NCI-H748 treated with DMSO at 0.1 percent for 48 hours (cell line): Measurements from ENCODE around the gene PGAM2.
"Not testable (repeated sequence)": the region's sequence is repeated elsewhere in the genome, so short reads cannot be mapped to it uniquely, and the experiment has no call there.

Experiments
- DNase-seq: peaks from one replicate; lab custom pipeline; 2025; lab: John Stamatoyannopoulos, UW

PGAM2 gene

DNA sequence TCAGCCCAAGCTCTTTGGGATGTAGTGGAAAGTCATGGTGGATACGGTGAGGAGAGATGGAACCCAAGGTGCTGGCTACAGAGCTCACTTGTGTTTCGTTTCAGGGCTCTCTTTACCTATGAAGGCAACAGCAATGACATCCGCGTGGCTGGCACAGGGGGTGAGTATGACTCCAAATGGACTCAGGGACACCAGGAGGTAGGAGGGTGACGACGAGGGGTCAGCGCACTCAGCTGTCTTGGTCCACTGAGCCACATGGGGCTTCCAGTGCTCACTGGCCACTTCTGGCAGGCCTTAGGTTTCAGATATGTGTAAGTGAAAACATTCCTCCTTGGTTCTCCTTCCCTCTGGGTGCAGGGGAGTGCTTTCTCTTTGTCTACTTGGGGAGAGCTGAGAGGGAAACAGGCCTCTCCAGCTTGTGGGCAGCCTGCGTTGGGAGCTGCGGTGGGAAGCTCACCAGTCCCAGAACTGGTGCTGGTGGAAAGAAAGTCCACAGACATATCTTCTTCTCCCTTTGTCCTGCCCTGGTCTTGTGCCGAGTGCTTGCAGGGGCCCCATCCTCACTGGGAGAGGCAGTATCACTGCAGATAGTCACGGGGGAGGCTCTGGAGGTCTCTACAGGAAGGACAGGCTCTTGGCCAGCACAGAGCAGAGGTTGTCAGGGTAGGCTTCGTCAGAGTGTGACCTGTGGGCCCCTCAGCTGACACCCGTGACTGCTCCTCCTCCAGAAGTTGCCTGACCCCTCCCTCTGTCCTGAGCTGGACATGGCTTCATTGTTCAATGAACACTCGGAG, 15.0 kb downstream of the PGAM2 start:
- DNase-seq = no peak

DNA sequence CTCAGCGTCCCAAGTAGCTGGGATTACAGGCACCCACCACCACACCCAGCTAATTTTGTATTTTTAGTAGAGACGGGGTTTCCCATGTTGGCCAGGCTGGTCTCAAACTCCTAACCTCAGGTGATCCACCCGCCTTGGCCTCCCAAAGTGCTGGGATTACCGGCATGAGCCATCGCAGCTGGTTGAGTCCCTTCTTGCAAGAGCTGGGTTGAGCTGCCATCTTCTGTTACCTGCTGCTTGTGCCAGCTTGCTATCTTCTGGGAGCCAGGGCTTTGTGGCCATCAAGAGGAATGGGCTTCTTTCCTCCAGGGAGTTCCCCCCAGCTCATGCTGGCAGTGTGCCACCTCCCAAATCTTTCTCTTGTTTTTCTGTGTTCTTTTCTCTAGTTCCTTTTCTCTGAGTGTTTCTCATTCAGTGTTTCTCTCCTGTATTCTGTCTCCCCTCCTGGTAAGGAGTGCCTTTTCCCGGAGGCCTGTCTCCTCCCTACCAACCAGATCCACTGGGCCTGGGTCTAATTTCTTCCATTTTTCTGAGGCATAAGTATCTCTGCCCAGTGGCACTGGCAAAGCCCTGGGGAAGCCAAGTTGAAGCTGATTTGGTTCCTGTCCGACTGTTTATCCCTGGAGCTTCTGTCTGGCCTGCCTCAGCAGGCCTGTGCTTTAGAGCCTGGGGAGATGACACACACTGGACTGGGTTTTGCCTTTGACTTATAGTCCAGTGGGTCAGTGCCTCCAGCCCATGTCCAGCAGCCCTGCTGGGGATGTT, 17.2 kb downstream of the PGAM2 start:
- DNase-seq = no peak

DNA sequence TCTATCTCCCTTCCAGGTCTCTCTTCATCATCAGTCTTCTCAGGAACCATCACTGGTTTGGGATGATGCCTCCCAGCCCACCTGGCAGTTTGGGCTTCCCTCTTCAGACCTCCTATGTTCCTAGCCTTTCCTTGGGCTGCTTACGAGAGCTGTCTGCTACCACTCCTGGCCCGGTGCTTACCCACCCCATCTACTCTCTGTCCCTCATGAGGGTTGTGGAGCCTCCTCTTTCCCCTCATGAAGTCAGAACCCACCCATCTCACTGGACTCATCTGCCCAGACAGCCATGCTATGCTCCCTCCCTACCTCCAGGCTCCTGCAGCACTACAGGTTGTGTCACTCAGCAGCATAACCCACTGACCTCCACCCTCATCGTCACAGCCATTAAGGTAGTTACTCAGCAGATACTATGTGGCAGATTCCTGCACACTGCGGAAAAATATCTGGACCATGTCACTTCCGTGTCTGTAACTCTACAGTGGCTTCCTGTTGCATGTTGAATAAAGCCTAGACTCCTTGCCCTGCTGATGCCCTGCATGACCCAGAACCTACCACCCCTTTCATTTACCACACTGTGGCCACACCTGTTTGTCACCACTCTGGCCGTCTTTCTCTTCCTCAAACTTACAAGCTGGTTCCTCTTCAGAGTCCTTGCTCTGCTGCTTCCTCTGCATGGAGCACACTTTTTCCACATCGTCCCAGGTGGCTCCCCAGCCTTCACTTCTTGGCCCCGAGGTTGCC, 18.9 kb downstream of the PGAM2 start:
- no peak for DNase-seq

DNA sequence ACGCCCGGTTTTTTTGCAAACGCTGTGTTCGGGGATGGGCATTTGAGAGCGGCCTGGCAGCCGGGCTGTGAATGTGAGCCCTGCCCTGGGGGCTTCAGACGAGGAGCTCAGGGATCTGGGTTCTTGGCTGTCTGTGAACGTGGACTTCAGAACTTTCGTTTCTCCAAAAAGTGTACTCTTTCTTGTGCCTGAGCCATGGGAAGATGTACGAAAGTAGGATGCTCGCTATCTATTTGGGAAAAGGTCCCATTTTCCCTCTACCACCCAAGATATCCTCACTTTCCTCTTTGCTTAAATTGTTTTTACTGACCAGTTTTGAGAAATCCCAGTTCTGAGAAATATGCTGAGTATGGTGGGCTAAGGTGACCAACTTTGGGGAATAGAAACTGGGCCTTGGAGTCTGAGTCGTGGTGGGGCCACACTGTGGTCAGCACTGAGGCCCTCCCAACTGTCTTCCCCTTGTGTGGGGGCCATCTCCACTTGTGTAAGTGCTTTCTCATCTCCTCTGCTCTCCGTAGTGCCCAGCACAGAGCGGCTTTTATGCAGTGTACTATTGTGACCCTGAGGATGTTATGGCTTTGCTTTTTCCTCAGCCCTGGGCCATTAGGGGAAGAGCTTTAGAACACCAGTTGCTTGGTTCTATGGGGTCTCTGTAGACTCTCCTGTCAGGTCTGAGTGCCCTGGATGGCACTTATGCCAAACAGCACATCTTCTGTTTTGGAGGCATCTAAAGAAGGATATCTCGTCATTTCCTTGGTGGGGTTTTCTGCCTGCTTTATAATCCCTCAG, 19.9 kb downstream of the PGAM2 start:
- no peak for DNase-seq

DNA sequence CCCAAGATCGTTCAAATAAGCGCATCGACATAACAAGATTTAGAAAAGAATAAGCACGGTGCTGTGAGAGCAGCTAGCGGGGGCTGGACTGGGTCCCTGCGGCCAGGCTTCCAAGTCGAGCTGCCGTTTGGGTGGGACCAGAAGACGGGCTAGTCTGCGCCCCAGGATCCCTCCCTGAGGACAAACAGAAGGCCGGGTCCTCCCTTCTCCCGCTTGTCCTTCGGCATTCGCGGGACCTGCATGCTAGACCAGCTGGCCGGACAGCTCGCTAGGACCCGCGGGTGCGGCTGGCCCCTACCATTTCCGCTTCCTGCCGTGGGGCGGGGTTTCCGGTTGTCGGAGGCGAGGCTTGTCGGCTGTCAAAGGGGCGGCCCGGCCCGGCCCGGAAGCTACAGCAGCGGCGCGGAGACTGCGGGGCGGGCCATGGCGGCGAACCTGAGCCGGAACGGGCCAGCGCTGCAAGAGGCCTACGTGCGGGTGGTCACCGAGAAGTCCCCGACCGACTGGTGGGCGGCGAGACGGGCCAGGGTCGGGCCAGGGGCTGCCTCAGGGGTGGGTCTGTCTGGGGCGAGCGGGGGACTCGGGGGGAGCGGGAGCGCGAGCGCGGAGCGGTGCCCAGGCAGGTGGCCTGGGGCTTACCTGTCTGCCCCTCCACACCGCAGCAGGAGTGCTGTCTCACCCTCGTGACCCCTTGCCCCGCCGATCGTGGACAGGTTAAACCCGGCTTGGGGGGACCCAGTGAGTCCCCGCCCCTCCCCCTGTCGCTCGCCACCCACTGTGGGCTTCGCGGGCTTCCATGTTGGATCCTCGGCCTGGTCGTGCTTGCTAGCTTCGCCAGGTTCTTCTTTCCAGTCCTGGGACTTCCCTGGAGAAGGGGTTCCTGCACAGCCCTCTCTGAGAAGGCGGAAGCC, 20.8 kb downstream of the PGAM2 start, which contains the start of gene DBNL:
Gene DBNL, plus strand, starts transcription at position 388 of the 911 bp plus-strand sequence. Its CDS starts 36 bp downstream, at position 424.
- DNase-seq = peak; percentile 76

DNA sequence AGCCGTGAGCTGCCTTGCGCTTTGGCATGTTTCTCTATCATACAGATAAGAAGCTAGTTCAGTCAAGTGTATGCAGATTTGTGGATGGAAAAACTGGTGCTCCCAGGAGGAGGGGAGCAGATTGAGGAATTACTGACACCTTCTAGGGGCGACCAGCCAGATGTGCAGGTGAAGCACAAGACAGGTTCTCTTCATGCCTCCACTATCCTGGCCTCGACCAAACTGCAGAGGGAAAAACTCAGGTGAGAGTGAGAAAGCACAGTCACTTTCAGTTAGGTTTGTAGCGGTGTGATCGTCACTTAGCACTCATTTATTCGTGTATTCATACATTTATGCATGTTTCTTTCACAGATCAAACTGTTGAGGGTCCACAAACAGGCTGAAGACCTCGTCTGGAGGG, 21.5 kb downstream of the PGAM2 start:
- no peak for DNase-seq

DNA sequence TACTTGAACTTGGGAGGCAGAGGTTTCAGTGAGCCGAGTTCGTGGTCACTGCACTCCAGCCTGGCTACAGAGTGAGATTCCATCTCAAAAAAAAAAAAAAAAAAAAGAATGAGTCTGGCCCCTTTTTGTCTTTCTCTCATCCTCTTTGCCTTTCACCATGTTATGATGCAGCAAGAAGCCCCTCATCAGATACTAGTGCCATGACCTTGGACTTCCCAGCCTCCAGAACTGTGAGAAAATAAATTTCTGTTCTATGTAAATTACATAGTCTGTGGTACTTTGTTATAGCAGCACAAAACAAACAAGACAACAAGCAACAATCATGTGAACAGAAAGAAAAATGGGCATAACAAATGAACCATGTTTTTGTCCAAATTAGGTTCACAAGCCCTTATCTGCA, 23.1 kb downstream of the PGAM2 start:
- no peak for DNase-seq

DNA sequence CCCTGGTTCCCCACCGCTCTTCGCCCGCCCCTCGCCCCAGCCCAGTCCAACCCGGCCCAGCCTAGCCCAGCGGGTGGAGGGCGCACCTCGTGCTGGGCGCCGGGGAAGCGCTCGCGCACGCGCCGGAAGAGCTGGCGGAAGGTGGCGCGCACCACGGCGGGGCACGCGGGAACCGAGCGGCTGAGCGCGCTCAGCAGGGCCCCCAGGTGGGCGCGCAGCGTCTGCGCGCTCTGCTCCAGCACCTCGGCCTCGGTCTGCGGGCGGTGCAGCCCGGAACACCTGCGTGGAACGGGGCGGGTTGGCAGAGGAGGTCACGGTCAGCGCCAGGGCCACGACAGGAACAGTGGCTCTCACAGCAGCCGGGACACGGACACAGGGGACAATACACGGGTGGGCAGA, 24.9 kb downstream of the PGAM2 start:
- DNase-seq = not testable (repeated sequence)

DNA sequence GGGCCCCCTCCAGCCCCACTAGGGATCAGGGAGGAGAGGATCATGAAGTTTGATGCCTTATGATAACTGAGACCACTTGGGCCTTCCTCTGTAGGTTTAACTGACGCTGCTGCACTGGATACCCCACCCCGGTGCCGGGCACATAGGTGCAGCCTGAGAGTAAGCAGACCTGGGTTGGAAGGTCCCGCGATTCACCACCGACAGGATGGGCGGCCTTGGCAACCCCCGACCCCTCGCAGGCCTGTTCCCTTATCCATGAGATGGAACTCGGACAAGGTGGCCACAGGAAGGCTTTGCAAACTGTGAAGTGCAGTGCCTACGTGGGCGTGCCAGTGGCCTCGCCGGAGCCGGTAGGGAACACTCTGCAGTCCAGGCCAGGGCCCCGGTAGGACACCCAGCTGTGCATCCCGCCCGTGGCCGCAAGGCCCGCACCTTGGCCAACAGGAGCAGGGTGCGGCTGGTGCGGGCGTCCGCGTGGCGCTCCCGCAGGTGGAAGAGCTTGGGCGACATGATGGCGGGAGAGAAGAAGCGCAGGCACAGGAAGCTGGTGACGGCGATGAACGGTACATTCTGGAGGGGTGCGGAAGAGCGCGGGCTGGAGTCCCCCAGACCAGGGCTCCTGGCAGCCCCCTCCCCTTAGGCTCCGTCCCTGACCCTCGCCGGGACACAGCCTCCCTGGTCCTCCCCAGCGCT, 25.4 kb downstream of the PGAM2 start:
- not testable (repeated sequence) for DNase-seq

DNA sequence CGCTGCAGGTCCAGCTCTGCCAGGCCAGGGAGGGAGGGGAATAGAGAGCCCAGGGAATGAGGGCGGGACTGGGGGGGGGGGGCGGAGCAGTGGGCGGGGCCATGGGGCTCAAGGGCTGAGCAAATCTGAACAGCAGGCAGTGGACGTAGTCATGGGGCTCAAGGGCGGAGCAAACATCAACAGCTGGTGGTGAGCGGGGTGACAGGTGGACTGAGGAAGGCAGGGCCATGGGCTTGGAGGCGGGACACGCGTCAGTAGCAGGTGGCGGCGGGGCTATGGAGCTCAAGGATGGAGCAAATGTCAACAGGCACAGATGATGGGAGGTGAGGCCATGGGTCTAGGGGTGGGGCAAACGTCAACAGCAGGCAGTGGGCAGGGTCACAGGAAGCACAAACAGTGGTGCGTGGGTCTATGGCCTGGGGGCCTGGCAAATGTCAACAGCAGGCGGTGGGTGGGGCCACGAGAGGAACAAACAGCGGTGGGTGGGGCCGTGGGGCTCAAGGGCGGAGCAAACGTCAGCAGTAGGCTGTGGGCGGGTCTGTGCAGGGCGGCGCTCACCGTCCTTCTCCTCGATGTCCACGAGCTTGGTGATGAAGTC, 26.3 kb downstream of the PGAM2 start:
- peak; percentile 78 for DNase-seq

DNA sequence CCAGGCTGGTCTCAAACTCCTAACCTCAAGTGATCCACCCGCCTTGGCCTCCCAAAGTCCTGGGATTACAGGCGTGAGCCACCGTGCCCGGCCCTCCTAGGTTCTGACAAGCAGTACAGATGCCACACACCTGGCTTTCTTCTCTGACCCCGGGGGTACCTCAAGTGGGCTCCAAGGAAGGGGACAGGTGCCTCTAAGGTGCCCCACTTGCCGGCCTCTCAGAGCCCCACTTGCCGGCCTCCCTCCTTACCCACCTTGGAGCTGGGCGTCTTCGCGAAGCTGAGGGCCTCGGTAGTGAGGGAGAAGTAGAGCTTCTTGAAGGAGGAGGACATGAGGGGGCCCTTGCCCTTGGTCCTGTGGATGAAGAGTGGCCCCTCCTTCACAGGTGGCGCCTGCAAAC, 26.8 kb downstream of the PGAM2 start:
- not testable (repeated sequence) for DNase-seq

DNA sequence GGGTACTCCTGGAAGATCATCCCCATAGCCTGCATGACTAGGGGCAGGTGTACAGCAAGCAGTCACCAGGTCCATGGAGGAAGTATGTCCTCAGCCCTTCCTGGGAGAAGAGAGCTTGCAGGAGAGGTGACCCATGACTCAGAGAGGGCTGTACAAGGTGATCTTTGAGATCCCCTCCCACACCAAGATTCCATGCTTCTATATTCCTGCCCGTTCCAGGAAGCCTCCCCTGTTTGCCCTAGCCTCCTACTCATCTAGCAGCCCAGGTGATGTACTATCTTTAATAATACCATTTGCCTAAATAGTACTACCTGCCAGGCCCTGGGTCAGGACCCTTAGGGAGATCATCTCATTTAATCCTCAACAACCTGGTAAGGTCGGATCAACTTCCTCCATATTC, 27.4 kb downstream of the PGAM2 start:
- not testable (repeated sequence) for DNase-seq

DNA sequence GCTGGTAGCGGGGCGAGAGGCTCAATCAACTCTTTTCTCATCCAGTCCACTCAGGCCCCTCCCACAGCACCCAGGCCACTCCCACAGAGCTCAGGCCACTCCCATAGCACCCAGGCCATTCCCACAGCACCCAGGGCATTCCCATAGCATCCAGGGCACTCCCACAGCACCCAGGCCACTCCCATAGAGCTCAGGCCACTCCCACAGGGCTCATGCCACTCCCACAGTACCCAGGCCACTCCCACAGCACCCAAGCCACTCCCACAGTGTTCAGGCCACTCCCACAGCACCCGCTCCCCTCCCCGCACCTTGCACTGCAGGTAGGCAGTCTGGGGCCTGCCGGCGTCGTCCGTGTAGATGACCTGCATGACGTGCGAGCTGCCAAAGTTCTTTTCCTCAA, 29.0 kb downstream of the PGAM2 start:
- not testable (repeated sequence) for DNase-seq

DNA sequence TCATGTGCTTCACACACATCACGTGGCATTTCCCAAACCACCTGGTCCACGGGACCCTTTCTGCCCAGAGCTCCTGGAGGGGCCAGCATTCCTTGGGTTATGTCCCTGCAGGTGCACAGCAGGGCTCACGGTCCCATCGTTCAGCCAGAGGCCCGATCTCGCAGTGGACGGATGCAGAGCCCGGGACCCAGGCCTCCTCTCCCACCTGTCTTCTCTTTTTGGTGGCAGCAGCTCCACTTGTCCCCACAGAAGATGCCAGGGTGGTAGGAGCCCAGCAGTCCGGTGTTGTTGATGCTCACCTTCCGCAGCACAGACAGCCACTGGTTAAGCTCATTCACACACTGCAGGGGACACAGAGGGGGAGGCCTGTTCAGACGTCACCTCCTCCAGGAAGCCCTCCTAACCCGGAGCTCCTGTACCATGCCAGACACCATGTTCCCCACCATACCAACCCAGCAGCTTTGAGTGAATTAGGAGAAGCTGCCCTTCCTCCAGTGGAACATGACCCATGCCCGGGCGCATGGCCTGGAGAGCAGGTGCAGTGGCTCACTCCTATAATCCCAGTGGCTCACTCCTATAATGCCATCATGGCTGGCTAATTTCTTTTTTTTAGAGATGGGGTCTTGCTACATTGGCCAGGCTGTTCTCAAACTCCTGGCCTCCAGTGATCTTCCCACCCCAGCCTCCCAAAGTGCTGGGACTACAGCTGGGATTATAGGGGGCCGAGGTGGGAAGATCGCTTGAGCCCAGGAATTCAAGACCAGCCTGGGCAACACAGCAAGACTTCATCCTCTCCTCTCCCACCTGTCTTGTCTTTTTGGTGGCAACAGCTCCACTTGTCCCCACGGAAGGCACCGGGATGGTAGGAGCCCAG, 31.2 kb downstream of the PGAM2 start:
- DNase-seq = not testable (repeated sequence)

DNA sequence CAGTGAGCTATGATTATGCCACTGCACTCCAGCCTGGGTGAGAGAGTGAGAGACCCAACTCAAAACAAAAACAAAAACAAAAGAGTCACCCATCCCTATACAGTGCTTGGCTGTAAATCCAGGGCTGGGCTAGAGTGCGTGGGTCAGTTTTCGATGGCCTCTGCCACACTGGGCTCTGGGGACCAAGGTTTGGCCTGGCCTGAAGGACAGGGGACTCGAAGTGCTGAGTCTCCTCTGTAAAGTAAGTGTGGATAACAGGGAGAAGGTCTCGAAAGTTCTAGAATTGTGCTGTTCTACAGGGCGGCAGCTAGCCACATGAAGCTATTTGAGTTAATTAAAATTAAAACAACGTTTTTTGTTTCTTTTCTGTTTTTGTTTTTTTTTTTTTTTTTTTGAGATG, 33.3 kb downstream of the PGAM2 start:
- DNase-seq = not testable (repeated sequence)

DNA sequence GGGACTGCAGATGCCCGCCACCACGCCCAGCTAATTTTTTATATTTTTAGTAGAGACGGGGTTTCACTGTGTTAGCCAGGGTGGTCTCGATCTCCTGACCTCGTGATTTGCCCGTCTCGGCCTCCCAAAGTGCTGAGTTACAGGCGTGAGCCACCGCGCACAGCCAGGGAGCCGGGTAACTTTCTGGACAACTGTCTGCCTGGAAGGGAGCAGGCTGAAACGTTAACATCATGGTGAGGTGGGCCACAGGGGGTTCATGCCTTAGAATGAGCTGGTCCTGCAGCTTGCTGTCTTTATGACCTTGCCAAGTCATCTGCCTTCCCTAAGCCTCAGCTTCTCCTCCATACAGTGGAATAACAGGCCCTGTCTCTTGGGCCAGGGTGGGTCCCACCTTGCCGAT, 34.0 kb downstream of the PGAM2 start:
- not testable (repeated sequence) for DNase-seq

DNA sequence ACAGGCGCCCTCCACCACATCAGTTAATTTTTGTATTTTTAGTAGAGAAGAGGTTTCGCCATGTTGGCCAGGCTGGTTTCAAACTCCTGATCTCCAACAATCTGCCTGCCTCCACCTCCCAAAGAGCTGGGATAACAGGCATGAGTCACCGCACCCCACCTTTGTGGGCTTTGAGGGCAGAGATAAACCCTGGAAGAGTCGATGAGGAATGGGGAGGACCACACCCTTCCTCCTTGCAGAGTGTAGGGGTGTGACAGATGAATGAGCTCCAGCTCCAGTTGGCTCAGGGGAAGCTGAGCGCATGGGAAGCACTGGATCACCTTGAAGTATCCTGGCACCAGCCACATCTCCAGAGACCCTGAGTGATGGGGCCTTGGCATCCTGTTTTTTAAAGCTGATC, 35.3 kb downstream of the PGAM2 start:
- DNase-seq = not testable (repeated sequence)

DNA sequence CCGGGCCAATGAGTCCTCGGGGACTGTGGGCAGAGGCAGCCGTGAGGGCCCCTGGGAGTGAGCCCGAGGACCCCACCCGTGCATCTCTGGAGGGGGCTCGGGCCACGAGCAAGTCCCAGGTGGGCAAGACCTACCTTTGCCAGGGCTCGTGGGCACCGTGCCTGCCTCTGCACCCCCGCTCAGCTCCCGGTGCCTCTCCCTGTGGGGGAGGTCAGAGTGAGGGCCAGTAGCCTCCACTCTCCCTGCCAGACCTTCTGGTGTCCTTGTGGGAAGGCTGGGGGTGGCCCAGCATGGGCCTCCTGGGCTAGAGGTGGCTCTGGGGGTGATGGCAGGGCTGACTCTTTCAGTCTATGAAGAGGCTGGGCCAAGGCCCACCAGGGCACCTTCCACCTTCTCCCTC, 35.9 kb downstream of the PGAM2 start:
- not testable (repeated sequence) for DNase-seq
